HEK293 (cell line): ENCODE measurements around the gene CLDN3.

ENCODE experiments used
- CTCF ChIA-PET: fragments of 350-600 bp; formaldehyde crosslinking; extraction: SDS; loops from one replicate; lab custom pipeline; 2021; ENCODE audit warnings: antibody characterized with exemption; lab: Yijun Ruan, JAX
- POLR2A ChIA-PET: fragments of 300-600 bp; formaldehyde crosslinking; extraction: SDS; loops from one replicate; lab custom pipeline; 2020; ENCODE audit warnings: antibody characterized with exemption, inconsistent platforms; lab: Yijun Ruan, JAX
- H3K27ac ChIP-seq: fragments of 200-500 bp; sonication (Bioruptor generic); 2 replicates; pipeline ENCODE4 v1.5.1; 2014; ENCODE audit warnings: low read depth, low read length, control low read depth, inconsistent platforms; ENCODE audit errors: extremely low read depth
- H3K36me3 ChIP-seq, 2 experiments: fragments of 200-500 bp in 1 of 2; sonication (Bioruptor generic) in 1 of 2; 1 replicate in 1 of 2; 2 replicates in 1 of 2; pipeline ENCODE4 v1.5.1; 2014 to 2017; ENCODE audit warnings: inconsistent platforms in 2 of 2, low read length in 2 of 2; ENCODE audit not compliant: control insufficient read depth in 2 of 2, insufficient read depth in 1 of 2
- H3K4me1 ChIP-seq: fragments of 200-500 bp; sonication (Bioruptor generic); 2 replicates; pipeline ENCODE4 v1.5.1; 2014; ENCODE audit warnings: mild to moderate bottlenecking, low read length, inconsistent platforms; ENCODE audit not compliant: control insufficient read depth, insufficient read depth
- H3K4me3 ChIP-seq: 2 replicates; pipeline ENCODE4 v1.5.1; 2011; ENCODE audit warnings: low read depth, mild to moderate bottlenecking, control low read depth, low read length, moderate library complexity
- H3K9me3 ChIP-seq: fragments of 200-500 bp; sonication (Bioruptor generic); 2 replicates; pipeline ENCODE4 v1.5.1; 2014; ENCODE audit warnings: low read depth, low read length, inconsistent platforms; ENCODE audit not compliant: control insufficient read depth, insufficient read depth
- GLIS1 ChIP-seq: fragments of 450-650 bp; formaldehyde crosslinking; IDR thresholded peaks from 2 replicates; pipeline ENCODE4 v1.5.1; 2016; ENCODE audit warnings: missing biosample characterization, missing genetic modification characterization
- OVOL3 ChIP-seq: fragments of 450-650 bp; formaldehyde crosslinking; IDR thresholded peaks from 2 replicates; pipeline ENCODE4 v1.5.1; 2016; ENCODE audit warnings: missing biosample characterization, missing genetic modification characterization
- SALL2 ChIP-seq: fragments of 450-650 bp; formaldehyde crosslinking; IDR thresholded peaks from 2 replicates; pipeline ENCODE4 v1.5.0; 2017; ENCODE audit warnings: missing biosample characterization, mild to moderate bottlenecking, missing genetic modification characterization, borderline replicate concordance
- SCRT2 ChIP-seq: fragments of 450-650 bp; formaldehyde crosslinking; IDR thresholded peaks from 2 replicates; pipeline ENCODE4 v1.5.1; 2016; ENCODE audit warnings: missing biosample characterization, missing genetic modification characterization
- ZBTB11 ChIP-seq: fragments of 450-650 bp; formaldehyde crosslinking; conservative IDR thresholded peaks from 2 replicates; pipeline ENCODE4 v1.5.1; 2016; ENCODE audit warnings: low read depth, missing biosample characterization, missing genetic modification characterization
- ZBTB8A ChIP-seq: fragments of 450-650 bp; formaldehyde crosslinking; IDR thresholded peaks from 2 replicates; pipeline ENCODE4 v1.5.1; 2016; ENCODE audit warnings: missing biosample characterization, missing genetic modification characterization
- ZIC2 ChIP-seq: fragments of 450-650 bp; formaldehyde crosslinking; IDR thresholded peaks from 2 replicates; pipeline ENCODE4 v1.5.1; 2016; ENCODE audit warnings: missing biosample characterization, missing genetic modification characterization
- ZNF19 ChIP-seq: fragments of 450-650 bp; formaldehyde crosslinking; IDR thresholded peaks from 2 replicates; pipeline ENCODE4; 2016; ENCODE audit warnings: missing biosample characterization, missing genetic modification characterization, low read depth
- ZNF221 ChIP-seq: fragments of 450-650 bp; formaldehyde crosslinking; IDR thresholded peaks from 2 replicates; pipeline ENCODE4 v1.5.1; 2017; ENCODE audit warnings: missing biosample characterization, missing genetic modification characterization, borderline replicate concordance
- ZNF248 ChIP-seq: fragments of 450-650 bp; formaldehyde crosslinking; IDR thresholded peaks from 2 replicates; pipeline ENCODE4 v1.5.1; 2017; ENCODE audit warnings: missing biosample characterization, missing genetic modification characterization
- ZNF266 ChIP-seq: fragments of 450-650 bp; formaldehyde crosslinking; IDR thresholded peaks from 2 replicates; pipeline ENCODE4 v1.5.1; 2016; ENCODE audit warnings: missing biosample characterization, missing genetic modification characterization, low read depth
- ZNF302 ChIP-seq: fragments of 450-650 bp; formaldehyde crosslinking; IDR thresholded peaks from 2 replicates; pipeline ENCODE4 v1.5.1; 2016; ENCODE audit warnings: missing biosample characterization, missing genetic modification characterization, low read depth
- ZNF311 ChIP-seq: fragments of 450-650 bp; formaldehyde crosslinking; IDR thresholded peaks from 2 replicates; pipeline ENCODE4 v1.5.1; 2017; ENCODE audit warnings: missing biosample characterization, missing genetic modification characterization, borderline replicate concordance
- ZNF426 ChIP-seq: fragments of 450-650 bp; formaldehyde crosslinking; IDR thresholded peaks from 2 replicates; pipeline ENCODE4 v1.5.1; 2017; ENCODE audit warnings: missing biosample characterization, missing genetic modification characterization, mild to moderate bottlenecking, inconsistent platforms, moderate library complexity
- ZNF701 ChIP-seq: fragments of 450-650 bp; formaldehyde crosslinking; IDR thresholded peaks from 2 replicates; pipeline ENCODE4 v1.5.1; 2016; ENCODE audit warnings: missing biosample characterization, missing genetic modification characterization
- TF ChIP-seq, protein P1 (sequence below): fragments of 450-650 bp; formaldehyde crosslinking; conservative IDR thresholded peaks from 2 replicates; pipeline ENCODE4 v1.5.1; 2016; ENCODE audit warnings: low read depth, missing biosample characterization, missing genetic modification characterization
- TF ChIP-seq, protein P2 (sequence below): fragments of 450-650 bp; formaldehyde crosslinking; IDR thresholded peaks from 2 replicates; pipeline ENCODE4 v1.5.1; 2017; ENCODE audit warnings: missing biosample characterization, mild to moderate bottlenecking, missing genetic modification characterization, moderate library complexity
- TF ChIP-seq, protein P3 (sequence below): sonication (generic); formaldehyde crosslinking; IDR thresholded peaks from 2 replicates; pipeline ENCODE4 v1.8.1; 2022; ENCODE audit warnings: mild to moderate bottlenecking, moderate library complexity, missing genetic modification reagents
- TF ChIP-seq, protein P4 (sequence below): fragments of 450-650 bp; formaldehyde crosslinking; IDR thresholded peaks from 2 replicates; pipeline ENCODE4 v1.5.1; 2016; ENCODE audit warnings: missing biosample characterization, missing genetic modification characterization
- TF ChIP-seq, protein P5 (sequence below): fragments of 450-650 bp; formaldehyde crosslinking; IDR thresholded peaks from 2 replicates; pipeline ENCODE4 v1.5.1; 2016; ENCODE audit warnings: missing biosample characterization, missing genetic modification characterization, borderline replicate concordance

The CLDN3 gene

DNA sequence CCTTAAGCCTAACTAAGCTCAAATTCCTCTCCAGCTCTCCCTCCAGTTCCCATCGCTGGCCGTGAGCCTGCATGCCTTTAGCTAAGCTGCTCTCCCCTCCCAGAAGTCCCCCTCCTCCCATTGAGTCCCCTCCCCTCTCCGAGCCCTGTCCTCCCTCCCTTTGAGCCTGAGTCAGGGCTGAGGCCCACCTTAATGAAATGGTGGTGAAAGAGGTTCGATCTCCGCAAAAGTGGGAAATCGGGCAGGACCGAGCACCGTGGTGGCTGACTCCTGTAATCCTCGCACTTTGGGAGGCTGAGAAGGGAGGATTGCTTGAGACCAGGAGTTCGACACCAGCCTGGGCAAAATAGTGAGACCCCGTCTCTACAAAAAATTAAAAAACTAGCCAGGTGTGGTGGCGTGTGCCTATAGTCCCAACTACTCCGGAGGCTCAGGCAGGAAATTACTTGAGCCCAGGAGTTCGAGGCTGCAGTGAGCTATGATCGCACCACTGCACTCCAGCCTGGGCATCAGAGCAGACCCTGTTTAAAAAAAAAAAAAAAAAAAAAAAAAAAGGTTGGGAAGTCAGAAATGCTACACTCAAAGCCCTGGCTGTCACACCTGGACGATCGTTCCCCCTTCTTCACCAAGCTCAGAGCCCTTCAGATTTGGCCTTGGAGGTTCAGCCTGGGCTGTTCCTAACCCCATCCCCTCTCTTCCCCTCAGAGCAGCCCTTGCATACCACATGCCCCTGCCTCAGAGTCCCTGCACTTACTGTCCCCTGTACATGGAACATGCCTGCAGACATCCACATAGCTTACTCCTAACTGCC lies 995 bp upstream of the CLDN3 start (continued):
- no peak for TF ChIP-seq SALL2 (tag by site-specific recombination)
- TF ChIP-seq ZNF266 (tag by site-specific recombination), result no peak
- TF ChIP-seq ZNF19 (tag by site-specific recombination), result no peak
- 0 out of 2 replicates have a peak, but pooled peaks have one; percentile 1 for TF ChIP-seq SCRT2
- TF ChIP-seq GLIS1, result no peak
- TF ChIP-seq, all 188 proteins: peak for 4

GRCh38 chr7:73769481-73770001 lies 529 bp downstream of the CLDN3 start:
- Histone ChIP-seq H3K4me1 (no peaks in the 10 kb centered on the region), H3K36me3 (no peaks in the 10 kb centered on the region), H3K27ac (no peak overlapping the region; the same call in 1 of the 2 replicates), H3K9me3 (no peaks in the 10 kb centered on the region), H3K4me3 (peak overlapping the region; percentile 50)
- CTCF ChIA-PET, result interaction anchor here (0.5 kb wide), 1 partner anchor 93 kb away, joined by 3 read pairs; no protein-coding TSS in a partner anchor
- POLR2A ChIA-PET, result interaction anchor here (1.0 to 2.4 kb wide), 3 partner anchors 9 to 30 kb away, joined by 3 to 15 read pairs (median 4); partner anchors contain the start of gene ABHD11
- no peak for TF ChIP-seq ZNF701 (tag by site-specific recombination)
- TF ChIP-seq ZNF221 (tag by site-specific recombination), result no peak
- TF ChIP-seq, protein P1, sequence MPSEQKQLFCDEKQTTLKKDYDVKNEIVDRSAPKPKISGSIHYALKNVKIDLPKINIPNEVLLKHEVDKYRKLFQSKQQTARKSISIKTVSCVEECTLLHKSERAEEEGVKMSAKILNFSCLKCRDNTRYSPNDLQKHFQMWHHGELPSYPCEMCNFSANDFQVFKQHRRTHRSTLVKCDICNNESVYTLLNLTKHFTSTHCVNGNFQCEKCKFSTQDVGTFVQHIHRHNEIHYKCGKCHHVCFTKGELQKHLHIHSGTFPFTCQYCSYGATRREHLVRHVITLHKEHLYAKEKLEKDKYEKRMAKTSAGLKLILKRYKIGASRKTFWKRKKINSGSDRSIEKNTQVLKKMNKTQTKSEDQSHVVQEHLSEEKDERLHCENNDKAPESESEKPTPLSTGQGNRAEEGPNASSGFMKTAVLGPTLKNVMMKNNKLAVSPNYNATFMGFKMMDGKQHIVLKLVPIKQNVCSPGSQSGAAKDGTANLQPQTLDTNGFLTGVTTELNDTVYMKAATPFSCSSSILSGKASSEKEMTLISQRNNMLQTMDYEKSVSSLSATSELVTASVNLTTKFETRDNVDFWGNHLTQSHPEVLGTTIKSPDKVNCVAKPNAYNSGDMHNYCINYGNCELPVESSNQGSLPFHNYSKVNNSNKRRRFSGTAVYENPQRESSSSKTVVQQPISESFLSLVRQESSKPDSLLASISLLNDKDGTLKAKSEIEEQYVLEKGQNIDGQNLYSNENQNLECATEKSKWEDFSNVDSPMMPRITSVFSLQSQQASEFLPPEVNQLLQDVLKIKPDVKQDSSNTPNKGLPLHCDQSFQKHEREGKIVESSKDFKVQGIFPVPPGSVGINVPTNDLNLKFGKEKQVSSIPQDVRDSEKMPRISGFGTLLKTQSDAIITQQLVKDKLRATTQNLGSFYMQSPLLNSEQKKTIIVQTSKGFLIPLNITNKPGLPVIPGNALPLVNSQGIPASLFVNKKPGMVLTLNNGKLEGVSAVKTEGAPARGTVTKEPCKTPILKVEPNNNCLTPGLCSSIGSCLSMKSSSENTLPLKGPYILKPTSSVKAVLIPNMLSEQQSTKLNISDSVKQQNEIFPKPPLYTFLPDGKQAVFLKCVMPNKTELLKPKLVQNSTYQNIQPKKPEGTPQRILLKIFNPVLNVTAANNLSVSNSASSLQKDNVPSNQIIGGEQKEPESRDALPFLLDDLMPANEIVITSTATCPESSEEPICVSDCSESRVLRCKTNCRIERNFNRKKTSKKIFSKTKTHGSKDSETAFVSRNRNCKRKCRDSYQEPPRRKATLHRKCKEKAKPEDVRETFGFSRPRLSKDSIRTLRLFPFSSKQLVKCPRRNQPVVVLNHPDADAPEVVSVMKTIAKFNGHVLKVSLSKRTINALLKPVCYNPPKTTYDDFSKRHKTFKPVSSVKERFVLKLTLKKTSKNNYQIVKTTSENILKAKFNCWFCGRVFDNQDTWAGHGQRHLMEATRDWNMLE, result no peak
- TF ChIP-seq, protein P2, sequence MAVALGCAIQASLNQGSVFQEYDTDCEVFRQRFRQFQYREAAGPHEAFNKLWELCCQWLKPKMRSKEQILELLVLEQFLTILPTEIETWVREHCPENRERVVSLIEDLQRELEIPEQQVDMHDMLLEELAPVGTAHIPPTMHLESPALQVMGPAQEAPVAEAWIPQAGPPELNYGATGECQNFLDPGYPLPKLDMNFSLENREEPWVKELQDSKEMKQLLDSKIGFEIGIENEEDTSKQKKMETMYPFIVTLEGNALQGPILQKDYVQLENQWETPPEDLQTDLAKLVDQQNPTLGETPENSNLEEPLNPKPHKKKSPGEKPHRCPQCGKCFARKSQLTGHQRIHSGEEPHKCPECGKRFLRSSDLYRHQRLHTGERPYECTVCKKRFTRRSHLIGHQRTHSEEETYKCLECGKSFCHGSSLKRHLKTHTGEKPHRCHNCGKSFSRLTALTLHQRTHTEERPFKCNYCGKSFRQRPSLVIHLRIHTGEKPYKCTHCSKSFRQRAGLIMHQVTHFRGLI (tag by site-specific recombination), result no peak
- no peak for TF ChIP-seq ZBTB11 (tag by site-specific recombination)
- TF ChIP-seq, protein P3, sequence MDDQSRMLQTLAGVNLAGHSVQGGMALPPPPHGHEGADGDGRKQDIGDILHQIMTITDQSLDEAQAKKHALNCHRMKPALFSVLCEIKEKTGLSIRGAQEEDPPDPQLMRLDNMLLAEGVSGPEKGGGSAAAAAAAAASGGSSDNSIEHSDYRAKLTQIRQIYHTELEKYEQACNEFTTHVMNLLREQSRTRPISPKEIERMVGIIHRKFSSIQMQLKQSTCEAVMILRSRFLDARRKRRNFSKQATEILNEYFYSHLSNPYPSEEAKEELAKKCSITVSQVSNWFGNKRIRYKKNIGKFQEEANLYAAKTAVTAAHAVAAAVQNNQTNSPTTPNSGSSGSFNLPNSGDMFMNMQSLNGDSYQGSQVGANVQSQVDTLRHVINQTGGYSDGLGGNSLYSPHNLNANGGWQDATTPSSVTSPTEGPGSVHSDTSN, result no peak
- no peak for TF ChIP-seq ZNF248 (tag by site-specific recombination)
- TF ChIP-seq, protein P4, sequence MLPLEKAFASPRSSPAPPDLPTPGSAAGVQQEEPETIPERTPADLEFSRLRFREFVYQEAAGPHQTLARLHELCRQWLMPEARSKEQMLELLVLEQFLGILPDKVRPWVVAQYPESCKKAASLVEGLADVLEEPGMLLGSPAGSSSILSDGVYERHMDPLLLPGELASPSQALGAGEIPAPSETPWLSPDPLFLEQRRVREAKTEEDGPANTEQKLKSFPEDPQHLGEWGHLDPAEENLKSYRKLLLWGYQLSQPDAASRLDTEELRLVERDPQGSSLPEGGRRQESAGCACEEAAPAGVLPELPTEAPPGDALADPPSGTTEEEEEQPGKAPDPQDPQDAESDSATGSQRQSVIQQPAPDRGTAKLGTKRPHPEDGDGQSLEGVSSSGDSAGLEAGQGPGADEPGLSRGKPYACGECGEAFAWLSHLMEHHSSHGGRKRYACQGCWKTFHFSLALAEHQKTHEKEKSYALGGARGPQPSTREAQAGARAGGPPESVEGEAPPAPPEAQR (tag by site-specific recombination), result no peak
- no peak for TF ChIP-seq ZNF426
- TF ChIP-seq ZNF311 (tag by site-specific recombination), result no peak
- TF ChIP-seq ZBTB8A (tag by site-specific recombination), result no peak
- no peak for TF ChIP-seq ZNF302
- no peak for TF ChIP-seq OVOL3 (tag by site-specific recombination)
- TF ChIP-seq, protein P5, sequence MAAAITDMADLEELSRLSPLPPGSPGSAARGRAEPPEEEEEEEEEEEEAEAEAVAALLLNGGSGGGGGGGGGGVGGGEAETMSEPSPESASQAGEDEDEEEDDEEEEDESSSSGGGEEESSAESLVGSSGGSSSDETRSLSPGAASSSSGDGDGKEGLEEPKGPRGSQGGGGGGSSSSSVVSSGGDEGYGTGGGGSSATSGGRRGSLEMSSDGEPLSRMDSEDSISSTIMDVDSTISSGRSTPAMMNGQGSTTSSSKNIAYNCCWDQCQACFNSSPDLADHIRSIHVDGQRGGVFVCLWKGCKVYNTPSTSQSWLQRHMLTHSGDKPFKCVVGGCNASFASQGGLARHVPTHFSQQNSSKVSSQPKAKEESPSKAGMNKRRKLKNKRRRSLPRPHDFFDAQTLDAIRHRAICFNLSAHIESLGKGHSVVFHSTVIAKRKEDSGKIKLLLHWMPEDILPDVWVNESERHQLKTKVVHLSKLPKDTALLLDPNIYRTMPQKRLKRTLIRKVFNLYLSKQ, result no peak
- no peak for TF ChIP-seq ZIC2 (tag by site-specific recombination)
